SW 1271 (cell line): ENCODE measurements around the gene GDPD4.

ENCODE experiments used
- DNase-seq, 2 experiments: peaks; one replicate each; lab custom pipeline; 2025; lab: John Stamatoyannopoulos, UW

Gene GDPD4

GRCh38 chr11:77175021-77175842, 126.3 kb downstream of the GDPD4 start:
- no peak for DNase-seq

- no peak for DNase-seq
These were observed 126.9 kb downstream of the GDPD4 start for GRCh38 chr11:77174559-77174958.

- no peak for DNase-seq
These were observed 128.0 kb downstream of the GDPD4 start for GRCh38 chr11:77173494-77173893.

- no peak for DNase-seq
These were observed 128.9 kb downstream of the GDPD4 start for GRCh38 chr11:77172666-77172982.

- DNase-seq = no peak
These were observed 129.4 kb downstream of the GDPD4 start for GRCh38 chr11:77171885-77172665.

GRCh38 chr11:77171254-77171653, 130.2 kb downstream of the GDPD4 start:
- DNase-seq = no peak

GRCh38 chr11:77170107-77170506, 131.4 kb downstream of the GDPD4 start:
- no peak for DNase-seq

- DNase-seq = no peak
These were observed 133.7 kb downstream of the GDPD4 start for GRCh38 chr11:77167791-77168190.

- DNase-seq = no peak
These were observed 134.3 kb downstream of the GDPD4 start for GRCh38 chr11:77167111-77167626.
